Body of pancreas (tissue), 4 donors: ENCODE measurements around the gene TGFBI. TPM values are rescaled to one million over a fixed set of nuclear protein-coding genes. Genes with fewer than 3 reads are reported as not detected.

Experiments
- ATAC-seq: fragments of 150-250 bp; one replicate; pipeline ENCODE4 v1.9.1; 2016
- DNase-seq, 4 donors: peaks; one replicate each; pipeline ENCODE4 v3.0.0-alpha.2; 2019
- H3K27ac ChIP-seq, 4 donors: fragments of 200-600 bp; sonication (generic); 1 replicate in 3 of 4; 2 replicates in 1 of 4; pipeline versions ENCODE4 v1.5.1 to v1.6.1; 2016 to 2019; ENCODE audit warnings: mild to moderate bottlenecking in 1 of 4, mixed read lengths in 1 of 4, moderate library complexity in 1 of 4
- H3K27me3 ChIP-seq, 2 donors: fragments of 200-600 bp; sonication (generic); one replicate each; pipeline ENCODE4 v1.6.0; 2016; ENCODE audit warnings: mild to moderate bottlenecking in 1 of 2
- H3K36me3 ChIP-seq, 2 donors: fragments of 200-600 bp; sonication (generic); replicated peaks in 1 of 2; 2 replicates each; pipeline ENCODE4 v1.5.1; 2016; ENCODE audit warnings: low read depth in 2 of 2; ENCODE audit not compliant: insufficient read depth in 1 of 2
- H3K4me1 ChIP-seq: fragments of 200-600 bp; sonication (generic); one replicate; pipeline ENCODE4 v1.6.0; 2016
- H3K4me3 ChIP-seq, 2 donors: fragments of 200-600 bp; sonication (generic); 1 replicate in 1 of 2; 2 replicates in 1 of 2; pipeline ENCODE4 v1.5.1; 2016 to 2019
- H3K9me3 ChIP-seq, 3 donors: fragments of 200-600 bp; sonication (generic); 1 replicate in 2 of 3; 2 replicates in 1 of 3; pipeline ENCODE4 v1.5.1; 2016
- CTCF ChIP-seq, 7 experiments: fragments of 450-650 bp in 4 of 7; fragments of 200-600 bp in 3 of 7; sonication (generic) in 3 of 7; IDR thresholded peaks; one replicate each; pipeline ENCODE4 v1.5.1; 2016 to 2019; ENCODE audit warnings: antibody characterized with exemption in 7 of 7
- POLR2A ChIP-seq, 3 donors: fragments of 450-650 bp; IDR thresholded peaks; one replicate each; pipeline ENCODE4 v1.6.1; 2016; ENCODE audit warnings: antibody characterized with exemption in 3 of 3, mild to moderate bottlenecking in 2 of 3
- WGBS, 2 donors: methylation state at CpG; one replicate each; pipeline ENCODE4 v1.1.5; 2017; 5-methylcytosine and 5-hydroxymethylcytosine counted together
- intact Hi-C: fragments of 100-400 bp; cut with DNase I; formaldehyde crosslinking; loops from one replicate; pipeline ENCODE4 v1.15.1; 2023
- total RNA-seq, 2 donors: library from RNA; depleted of rRNA; stranded (reverse); fragments of >200 nt; gene quantifications; one replicate each; pipeline ENCODE4 v1.1.0, GENCODE V29; 2016

The TGFBI gene
- total RNA-seq, 2 donors from 2014 or later, result 7.6 to 23.9 TPM

- no peaks in the 10 kb centered on the region for H3K36me3 ChIP-seq
- no peaks in the 10 kb centered on the region for H3K27me3 ChIP-seq
- no peak for TF ChIP-seq CTCF (IDR thresholded peaks at IDR 0.05)
- no peak for TF ChIP-seq POLR2A (IDR thresholded peaks at IDR 0.05)
- no peak overlapping the region for H3K4me3 ChIP-seq
- peak overlapping the region in 1 of 4 donors; percentile 32 for H3K27ac ChIP-seq
- 56 to 61% methylated on average over 6 of the region's 6 CpGs for WGBS, 2 donors
- ATAC-seq, result no peak
- DNase-seq, result no peak
- H3K9me3 ChIP-seq, result no peaks in the 10 kb centered on the region
- no peaks in the 10 kb centered on the region for H3K4me1 ChIP-seq
- intact Hi-C loops, result no loop called here
Observed at GRCh38 chr5:136058972-136059354, 30.2 kb downstream of the TGFBI start.

- H3K9me3 ChIP-seq, result no peaks in the 10 kb centered on the region
- DNase-seq (no peak), ATAC-seq (no peak)
- 91 to 92% methylated on average over 7 of the region's 7 CpGs for WGBS, 2 donors
- no peak overlapping the region for H3K27ac ChIP-seq
- H3K27me3 ChIP-seq, result no peaks in the 10 kb centered on the region
- no peak overlapping the region for H3K4me3 ChIP-seq
- intact Hi-C loops, result no loop called here
- H3K4me1 ChIP-seq, result no peaks in the 10 kb centered on the region
- H3K36me3 ChIP-seq, result no peaks in the 10 kb centered on the region
- TF ChIP-seq POLR2A (IDR thresholded peaks at IDR 0.05) (no peak), CTCF (IDR thresholded peaks at IDR 0.05) (no peak)
Observed at GRCh38 chr5:136060963-136061362, 32.2 kb downstream of the TGFBI start.

- no peaks in the 10 kb centered on the region for H3K9me3 ChIP-seq
- no peak overlapping the region for H3K27ac ChIP-seq
- TF ChIP-seq POLR2A (IDR thresholded peaks at IDR 0.05) (no peak), CTCF (IDR thresholded peaks at IDR 0.05) (no peak)
- no peaks in the 10 kb centered on the region for H3K27me3 ChIP-seq
- H3K4me1 ChIP-seq, result no peaks in the 10 kb centered on the region
- WGBS, 2 donors, result 86 to 90% methylated on average over 6 of the region's 6 CpGs
- H3K4me3 ChIP-seq, result no peak overlapping the region
- ATAC-seq (no peak), DNase-seq (no peak)
- H3K36me3 ChIP-seq, result no peaks in the 10 kb centered on the region
- intact Hi-C loops, result no loop called here
Observed at GRCh38 chr5:136061630-136062365, 33.0 kb downstream of the TGFBI start.

- Histone ChIP-seq H3K4me1 (no peaks in the 10 kb centered on the region), H3K36me3 (no peaks in the 10 kb centered on the region), H3K27me3 (no peaks in the 10 kb centered on the region), H3K9me3 (no peaks in the 10 kb centered on the region), H3K27ac (no peak overlapping the region), H3K4me3 (no peak overlapping the region)
- ATAC-seq, result no peak
- peak in 2 of 4 donors; percentile 18 to 30 for DNase-seq
- intact Hi-C loops, result no loop called here
- TF ChIP-seq POLR2A (IDR thresholded peaks at IDR 0.05) (no peak), CTCF (IDR thresholded peaks at IDR 0.05) (peak in 4 of 7 experiments; percentile 11 to 37 (median 24))
- 82 to 83% methylated on average over 6 of the region's 6 CpGs for WGBS, 2 donors
Observed at GRCh38 chr5:136062366-136063274, 33.8 kb downstream of the TGFBI start.
